Measurements from ENCODE around the gene SAMD10.
A peak's percentile ranks its signal among the peaks of the same experiment; 100 is the strongest.

Gene SAMD10

GRCh38 chr20:64010711-64011237 is 31.3 kb upstream of the SAMD10 start:
- Mint-ChIP-seq H3K27me3 (no peaks in the 10 kb centered on the region), H3K4me1 (ENCODE audit: low read depth) (no peaks in the 10 kb centered on the region), H3K36me3 (ENCODE audit: low read depth) (peaks cover 91% of the 10 kb centered on the region), H3K9me3 (peaks cover 7% of the 10 kb centered on the region), H3K4me3 (no peak overlapping the region), H3K27ac (no peak overlapping the region)
- intact Hi-C loops (cut with micrococcal nuclease): no loop called here

GRCh38 chr20:64009811-64010387 is 30.5 kb upstream of the SAMD10 start:
- Mint-ChIP-seq H3K27me3 (no peaks in the 10 kb centered on the region), H3K36me3 (ENCODE audit: low read depth) (peaks cover 91% of the 10 kb centered on the region), H3K4me3 (no peak overlapping the region), H3K4me1 (ENCODE audit: low read depth) (no peaks in the 10 kb centered on the region), H3K27ac (no peak overlapping the region), H3K9me3 (peaks cover 7% of the 10 kb centered on the region)
- intact Hi-C loops (cut with micrococcal nuclease): no loop called here

- no peak overlapping the region for H3K27ac Mint-ChIP-seq
Measured at GRCh38 chr20:64006902-64007301, 27.5 kb upstream of the SAMD10 start.

GRCh38 chr20:64006490-64006889 is 27.0 kb upstream of the SAMD10 start:
- Mint-ChIP-seq H3K9me3 (peaks cover 7% of the 10 kb centered on the region), H3K27ac (no peak overlapping the region), H3K4me3 (no peak overlapping the region), H3K36me3 (ENCODE audit: low read depth) (peaks cover 100% of the 10 kb centered on the region), H3K27me3 (no peaks in the 10 kb centered on the region), H3K4me1 (ENCODE audit: low read depth) (no peaks in the 10 kb centered on the region)
- intact Hi-C loops (cut with micrococcal nuclease): no loop called here

More at GRCh38 chr20:64006902-64007301, 27.5 kb upstream of the SAMD10 start:
- Mint-ChIP-seq H3K4me3 (no peak overlapping the region), H3K4me1 (ENCODE audit: low read depth) (no peaks in the 10 kb centered on the region), H3K27me3 (no peaks in the 10 kb centered on the region), H3K36me3 (ENCODE audit: low read depth) (peaks cover 98% of the 10 kb centered on the region), H3K9me3 (peaks cover 7% of the 10 kb centered on the region)
- intact Hi-C loops (cut with micrococcal nuclease): no loop called here

GRCh38 chr20:64005394-64005793 is 26.0 kb upstream of the SAMD10 start:
- peaks cover 7% of the 10 kb centered on the region for H3K9me3 Mint-ChIP-seq
- intact Hi-C loops (cut with micrococcal nuclease): no loop called here
- no peak overlapping the region for H3K4me3 Mint-ChIP-seq
- H3K27ac Mint-ChIP-seq: no peak overlapping the region
- H3K27me3 Mint-ChIP-seq: no peaks in the 10 kb centered on the region
- no peaks in the 10 kb centered on the region for H3K4me1 Mint-ChIP-seq (ENCODE audit: low read depth)
- peaks cover 100% of the 10 kb centered on the region for H3K36me3 Mint-ChIP-seq (ENCODE audit: low read depth)

- H3K27ac Mint-ChIP-seq: no peak overlapping the region
- peaks cover 100% of the 10 kb centered on the region for H3K36me3 Mint-ChIP-seq (ENCODE audit: low read depth)
Measured at GRCh38 chr20:64003960-64004725, 24.7 kb upstream of the SAMD10 start.

GRCh38 chr20:64001607-64002011 is 22.2 kb upstream of the SAMD10 start:
- no peak overlapping the region for H3K27ac Mint-ChIP-seq
- no peaks in the 10 kb centered on the region for H3K27me3 Mint-ChIP-seq
- intact Hi-C loops (cut with micrococcal nuclease): no loop called here
- peaks cover 100% of the 10 kb centered on the region for H3K36me3 Mint-ChIP-seq (ENCODE audit: low read depth)
- no peak overlapping the region for H3K4me3 Mint-ChIP-seq
- no peaks in the 10 kb centered on the region for H3K4me1 Mint-ChIP-seq (ENCODE audit: low read depth)
- H3K9me3 Mint-ChIP-seq: no peaks in the 10 kb centered on the region

More at GRCh38 chr20:64003960-64004725, 24.7 kb upstream of the SAMD10 start:
- Mint-ChIP-seq H3K27me3 (no peaks in the 10 kb centered on the region), H3K4me1 (ENCODE audit: low read depth) (no peaks in the 10 kb centered on the region), H3K9me3 (peaks cover 7% of the 10 kb centered on the region), H3K4me3 (no peak overlapping the region)
- intact Hi-C loops (cut with micrococcal nuclease): no loop called here

GRCh38 chr20:64000906-64001305 is 21.5 kb upstream of the SAMD10 start:
- Mint-ChIP-seq H3K4me3 (no peak overlapping the region), H3K27ac (no peak overlapping the region), H3K36me3 (ENCODE audit: low read depth) (peaks cover 100% of the 10 kb centered on the region), H3K9me3 (no peaks in the 10 kb centered on the region), H3K27me3 (no peaks in the 10 kb centered on the region), H3K4me1 (ENCODE audit: low read depth) (no peaks in the 10 kb centered on the region)
- intact Hi-C loops (cut with micrococcal nuclease): no loop called here

- Mint-ChIP-seq H3K4me3 (no peak overlapping the region), H3K9me3 (no peaks in the 10 kb centered on the region), H3K27ac (no peak overlapping the region), H3K4me1 (ENCODE audit: low read depth) (peaks cover 42% of the 10 kb centered on the region), H3K36me3 (ENCODE audit: low read depth) (peaks cover 59% of the 10 kb centered on the region), H3K27me3 (no peaks in the 10 kb centered on the region)
- intact Hi-C loops (cut with micrococcal nuclease): loop anchor here (5.0 kb wide), 1 partner anchor 139 kb away; no protein-coding TSS in a partner anchor
Measured at GRCh38 chr20:63982937-63983336, 3.5 kb upstream of the SAMD10 start.

GRCh38 chr20:63980806-63981728 is 1.6 kb upstream of the SAMD10 start, which contains the start of gene PRPF6:
TSS of gene PRPF6 (plus strand) at chr20:63981132. CDS start at chr20:63981246, 114 bp downstream.
- H3K4me1 Mint-ChIP-seq (ENCODE audit: low read depth): peaks cover 59% of the 10 kb centered on the region
- H3K9me3 Mint-ChIP-seq: no peaks in the 10 kb centered on the region
- intact Hi-C loops (cut with micrococcal nuclease): loop anchor here (2.0 to 5.0 kb wide), 2 partner anchors 82 to 141 kb away; partner anchors contain the start of gene TCEA2
- peak within 1 kb of the TSS; percentile 81 for H3K4me3 Mint-ChIP-seq
- peak within 1 kb of the TSS; percentile 85 for H3K27ac Mint-ChIP-seq
- H3K27me3 Mint-ChIP-seq: peaks cover 3% of the 10 kb centered on the region
- H3K36me3 Mint-ChIP-seq (ENCODE audit: low read depth): peaks cover 44% of the 10 kb centered on the region

- intact Hi-C loops (cut with micrococcal nuclease): loop anchor here (2.0 to 5.0 kb wide), 2 partner anchors 82 to 142 kb away; partner anchors contain the start of gene TCEA2
Measured at GRCh38 chr20:63980317-63980805, 919 bp upstream of the SAMD10 start.

GRCh38 chr20:63979229-63979556 is 249 bp downstream of the SAMD10 start:
- Mint-ChIP-seq H3K27me3 (peaks cover 5% of the 10 kb centered on the region), H3K9me3 (no peaks in the 10 kb centered on the region), H3K27ac (peak overlapping the region; percentile 67), H3K4me1 (ENCODE audit: low read depth) (peaks cover 62% of the 10 kb centered on the region), H3K36me3 (ENCODE audit: low read depth) (peaks cover 33% of the 10 kb centered on the region), H3K4me3 (peak overlapping the region; percentile 69)
- intact Hi-C loops (cut with micrococcal nuclease): no loop called here

More at GRCh38 chr20:63980317-63980805, 919 bp upstream of the SAMD10 start:
- peak overlapping the region; percentile 81 for H3K4me3 Mint-ChIP-seq
- H3K27me3 Mint-ChIP-seq: peaks cover 5% of the 10 kb centered on the region
- peak overlapping the region; percentile 85 for H3K27ac Mint-ChIP-seq
- H3K4me1 Mint-ChIP-seq (ENCODE audit: low read depth): peaks cover 61% of the 10 kb centered on the region
- no peaks in the 10 kb centered on the region for H3K9me3 Mint-ChIP-seq
- peaks cover 44% of the 10 kb centered on the region for H3K36me3 Mint-ChIP-seq (ENCODE audit: low read depth)

All from dendritic cell treated with granulocyte-macrophage colony-stimulating factor and Interleukin-4, amounts not matched to agents 40 ng/mL and 50 ng/mL, for 4 days (primary cell).